Measurements from ENCODE around the gene SIRPD. TPM values are rescaled to one million over a fixed set of nuclear protein-coding genes. Genes with fewer than 3 reads are reported as not detected.

Gene SIRPD
- total and polyA plus RNA-seq, 4 donors: 0.28 to 1.9 (median 0.80) TPM

GRCh38 chr20:1561350-1561749, 3.8 kb upstream of the SIRPD start:
- no peak overlapping the region for H3K4me3 ChIP-seq
- no peak overlapping the region for H3K27ac ChIP-seq (ENCODE audit: low read depth in 1 of 2, low read length in 1 of 2)
- no peak for DNase-seq
- H3K27me3 ChIP-seq (ENCODE audit: control insufficient read depth in 3 of 3, insufficient read depth in 3 of 3, low read length in 2 of 3): peaks cover 0 to 2% (median 2%) of the 10 kb centered on the region in 3 donors
- no peak for ATAC-seq (ENCODE audit: insufficient read depth, low FRiP score)
- no peak overlapping the region for H3K9ac ChIP-seq (ENCODE audit: insufficient read depth in 1 of 2, low read length in 2 of 2)
- H3K4me1 ChIP-seq (ENCODE audit: control insufficient read depth in 5 of 5, insufficient read depth in 5 of 5, low read length in 5 of 5): no peaks in the 10 kb centered on the region
- WGBS, 2 donors: 72 to 87% methylated on average over 2 of the region's 2 CpGs
- TF ChIP-seq CTCF (IDR thresholded peaks at IDR 0.05; ENCODE audit: control extremely low read depth, extremely low read depth): no peak
- H3K36me3 ChIP-seq (ENCODE audit: control insufficient read depth in 4 of 4, insufficient read depth in 4 of 4, low read length in 4 of 4): no peaks in the 10 kb centered on the region
- no peaks in the 10 kb centered on the region for H3K9me3 ChIP-seq (ENCODE audit: control insufficient read depth in 4 of 4, insufficient read depth in 3 of 4, low read length in 3 of 4)

GRCh38 chr20:1555952-1556351, 1.6 kb downstream of the SIRPD start:
- no peak for DNase-seq
- ATAC-seq (ENCODE audit: insufficient read depth, low FRiP score): no peak
- no peak for TF ChIP-seq CTCF (IDR thresholded peaks at IDR 0.05; ENCODE audit: control extremely low read depth, extremely low read depth)
- no peaks in the 10 kb centered on the region for H3K4me1 ChIP-seq (ENCODE audit: control insufficient read depth in 5 of 5, insufficient read depth in 5 of 5, low read length in 5 of 5)
- H3K27me3 ChIP-seq (ENCODE audit: control insufficient read depth in 3 of 3, insufficient read depth in 3 of 3, low read length in 2 of 3): no peaks in the 10 kb centered on the region
- H3K9ac ChIP-seq (ENCODE audit: insufficient read depth in 1 of 2, low read length in 2 of 2): no peak overlapping the region
- no peak overlapping the region for H3K4me3 ChIP-seq
- H3K36me3 ChIP-seq (ENCODE audit: control insufficient read depth in 4 of 4, insufficient read depth in 4 of 4, low read length in 4 of 4): no peaks in the 10 kb centered on the region
- H3K27ac ChIP-seq (ENCODE audit: low read depth in 1 of 2, low read length in 1 of 2): no peak overlapping the region
- H3K9me3 ChIP-seq (ENCODE audit: control insufficient read depth in 4 of 4, insufficient read depth in 3 of 4, low read length in 3 of 4): no peaks in the 10 kb centered on the region

GRCh38 chr20:1539816-1540419, 17.6 kb downstream of the SIRPD start:
- H3K4me1 ChIP-seq (ENCODE audit: control insufficient read depth in 5 of 5, insufficient read depth in 5 of 5, low read length in 5 of 5): peaks cover 0 to 2% (median 0%) of the 10 kb centered on the region in 5 donors
- WGBS, 2 donors: 93 to 100% methylated on average over 1 of the region's 1 CpG
- peaks cover 0 to 2% (median 0%) of the 10 kb centered on the region in 4 donors for H3K9me3 ChIP-seq (ENCODE audit: control insufficient read depth in 4 of 4, insufficient read depth in 3 of 4, low read length in 3 of 4)
- ATAC-seq (ENCODE audit: insufficient read depth, low FRiP score) (no peak), DNase-seq (no peak)
- H3K9ac ChIP-seq (ENCODE audit: insufficient read depth in 1 of 2, low read length in 2 of 2): no peak overlapping the region
- no peak for TF ChIP-seq CTCF (IDR thresholded peaks at IDR 0.05; ENCODE audit: control extremely low read depth, extremely low read depth)
- H3K36me3 ChIP-seq (ENCODE audit: control insufficient read depth in 4 of 4, insufficient read depth in 4 of 4, low read length in 4 of 4): no peaks in the 10 kb centered on the region
- H3K27ac ChIP-seq (ENCODE audit: low read depth in 1 of 2, low read length in 1 of 2): no peak overlapping the region
- H3K27me3 ChIP-seq (ENCODE audit: control insufficient read depth in 3 of 3, insufficient read depth in 3 of 3, low read length in 2 of 3): no peaks in the 10 kb centered on the region
- H3K4me3 ChIP-seq: no peak overlapping the region

- Histone ChIP-seq H3K36me3 (ENCODE audit: control insufficient read depth in 4 of 4, insufficient read depth in 4 of 4, low read length in 4 of 4) (no peaks in the 10 kb centered on the region), H3K27me3 (ENCODE audit: control insufficient read depth in 3 of 3, insufficient read depth in 3 of 3, low read length in 2 of 3) (peaks cover 0 to 3% (median 0%) of the 10 kb centered on the region in 3 donors), H3K9ac (ENCODE audit: insufficient read depth in 1 of 2, low read length in 2 of 2) (no peak overlapping the region), H3K9me3 (ENCODE audit: control insufficient read depth in 4 of 4, insufficient read depth in 3 of 4, low read length in 3 of 4) (peaks cover 0 to 2% (median 0%) of the 10 kb centered on the region in 4 donors), H3K4me1 (ENCODE audit: control insufficient read depth in 5 of 5, insufficient read depth in 5 of 5, low read length in 5 of 5) (peaks cover 0 to 2% (median 0%) of the 10 kb centered on the region in 5 donors), H3K27ac (ENCODE audit: low read depth in 1 of 2, low read length in 1 of 2) (no peak overlapping the region), H3K4me3 (no peak overlapping the region)
- DNase-seq (no peak), ATAC-seq (ENCODE audit: insufficient read depth, low FRiP score) (no peak)
- no peak for TF ChIP-seq CTCF (IDR thresholded peaks at IDR 0.05; ENCODE audit: control extremely low read depth, extremely low read depth)
Observed at GRCh38 chr20:1538655-1539054, 18.9 kb downstream of the SIRPD start.

Measured in lung (tissue), 12 donors.